Neural cell (in vitro differentiated cells): ENCODE measurements around the gene PKP2. TPM values are rescaled to one million over a fixed set of nuclear protein-coding genes. Genes with fewer than 3 reads are reported as not detected.

Experiments used
- H2AFZ ChIP-seq: fragments of 200-600, 300-800 bp; sonication (generic), shearing (Covaris generic); 2 replicates; pipeline ENCODE4 v1.6.0; 2014; ENCODE audit warnings: low read depth, mild to moderate bottlenecking, antibody characterized with exemption, low read length, moderate library complexity
- H3F3A ChIP-seq: fragments of 200-600 bp; shearing (Covaris generic); 2 replicates; pipeline ENCODE4 v1.6.1; 2016; ENCODE audit warnings: mild to moderate bottlenecking, moderate library complexity, mixed read lengths, antibody characterized with exemption, low read length; ENCODE audit not compliant: insufficient read depth, poor library complexity, severe bottlenecking
- H3K27ac ChIP-seq: fragments of 200-600, 300-800 bp; sonication (generic), shearing (Covaris generic); 2 replicates; pipeline ENCODE4 v1.5.1; 2014; ENCODE audit warnings: mild to moderate bottlenecking, low read length, moderate library complexity
- H3K27me3 ChIP-seq: fragments of 300-800, 200-600 bp; sonication (generic), shearing (Covaris generic); 2 replicates; pipeline ENCODE4 v1.6.0; 2014; ENCODE audit warnings: mild to moderate bottlenecking, low read depth, low read length, moderate library complexity; ENCODE audit not compliant: insufficient read depth
- H3K36me3 ChIP-seq: fragments of 300-800, 200-600 bp; sonication (generic), shearing (Covaris generic); 2 replicates; pipeline ENCODE4 v1.5.1; 2014; ENCODE audit warnings: mild to moderate bottlenecking, antibody characterized with exemption, low read length, moderate library complexity; ENCODE audit not compliant: insufficient read depth
- H3K4me2 ChIP-seq: fragments of 300-800, 200-600 bp; sonication (generic), shearing (Covaris generic); 2 replicates; pipeline ENCODE4 v1.6.0; 2014; ENCODE audit warnings: mild to moderate bottlenecking, low read length
- H3K4me3 ChIP-seq: fragments of 300-800, 200-600 bp; sonication (generic), shearing (Covaris generic); 2 replicates; pipeline ENCODE4 v1.5.1; 2014; ENCODE audit warnings: mild to moderate bottlenecking, low read length, moderate library complexity
- H3K79me2 ChIP-seq: fragments of 200-600 bp; shearing (Covaris generic); replicated peaks from 2 replicates; pipeline ENCODE4 v1.6.0; 2014; ENCODE audit warnings: mild to moderate bottlenecking, low read length, moderate library complexity; ENCODE audit not compliant: insufficient read depth
- H3K9ac ChIP-seq: fragments of 300-800, 200-600 bp; sonication (generic), shearing (Covaris generic); 2 replicates; pipeline ENCODE4 v1.6.1; 2016; ENCODE audit warnings: mild to moderate bottlenecking, low read length, mixed read lengths
- H3K9me2 ChIP-seq: fragments of 200-600 bp; shearing (Covaris generic); 2 replicates; pipeline ENCODE4 v1.6.1; 2016; ENCODE audit warnings: mild to moderate bottlenecking, low read length, mixed read lengths; ENCODE audit not compliant: insufficient read depth
- H3K9me3 ChIP-seq: fragments of 200-600, 300-800 bp; sonication (generic), shearing (Covaris generic); 2 replicates; pipeline ENCODE4 v1.6.1; 2016; ENCODE audit warnings: mild to moderate bottlenecking, mixed run types, low read length, moderate library complexity, mixed read lengths
- H4K20me1 ChIP-seq: fragments of 200-600 bp; shearing (Covaris generic); 2 replicates; pipeline ENCODE4 v1.6.1; 2016; ENCODE audit warnings: mild to moderate bottlenecking, mixed run types; ENCODE audit not compliant: insufficient read depth
- CTCF ChIP-seq: fragments of 450-650 bp; IDR thresholded peaks from 2 replicates; pipeline ENCODE4 v1.5.1; 2014; ENCODE audit warnings: antibody characterized with exemption, mild to moderate bottlenecking, moderate library complexity; ENCODE audit not compliant: poor library complexity, severe bottlenecking
- EP300 ChIP-seq: fragments of 450-650 bp; conservative IDR thresholded peaks from 2 replicates; pipeline ENCODE4 v1.6.1; 2014; ENCODE audit warnings: antibody characterized with exemption, mild to moderate bottlenecking, moderate library complexity; ENCODE audit not compliant: poor library complexity, severe bottlenecking
- EZH2 ChIP-seq: fragments of 200-600, 300-800 bp; shearing (Covaris generic), sonication (generic); IDR thresholded peaks from 2 replicates; pipeline ENCODE4 v1.6.1; 2014; ENCODE audit warnings: antibody characterized with exemption, low read length, borderline replicate concordance, mild to moderate bottlenecking; ENCODE audit not compliant: insufficient read depth, poor library complexity, severe bottlenecking
- MXI1 ChIP-seq: fragments of 450-650 bp; conservative IDR thresholded peaks from 2 replicates; pipeline ENCODE4 v1.6.1; 2014; ENCODE audit warnings: antibody characterized with exemption, mild to moderate bottlenecking; ENCODE audit not compliant: poor library complexity, severe bottlenecking
- POLR2AphosphoS5 ChIP-seq: IDR thresholded peaks from 2 replicates; pipeline ENCODE4 v1.6.1; 2012
- RAD21 ChIP-seq: fragments of 450-650 bp; conservative IDR thresholded peaks from 2 replicates; pipeline ENCODE4 v1.6.1; 2014; ENCODE audit warnings: antibody characterized with exemption, mild to moderate bottlenecking, moderate library complexity
- REST ChIP-seq: IDR thresholded peaks from 2 replicates; pipeline ENCODE4 v1.6.1; 2012; ENCODE audit warnings: borderline replicate concordance
- SMC3 ChIP-seq: fragments of 450-650 bp; conservative IDR thresholded peaks from 2 replicates; pipeline ENCODE4 v1.6.1; 2014; ENCODE audit warnings: antibody characterized with exemption, mild to moderate bottlenecking, moderate library complexity; ENCODE audit not compliant: poor library complexity
- TAF1 ChIP-seq: IDR thresholded peaks from 2 replicates; pipeline ENCODE4 v1.6.1; 2012; ENCODE audit warnings: low read depth
- polyA plus RNA-seq: library from polyadenylated mRNA; depleted of rRNA; stranded (reverse); fragments of >200 nt; gene quantifications from 2 replicates; pipeline ENCODE4 v1.2.3, GENCODE V29; 2014

The PKP2 gene
- polyA plus RNA-seq, 1 donor from 2014 or later, result 4.0 TPM

GRCh38 chr12:32918890-32919801 lies 22.6 kb upstream of the PKP2 start:
- no peak overlapping the region for H3K9ac ChIP-seq
- no peak overlapping the region for H3K4me2 ChIP-seq
- no peak overlapping the region for H3K4me3 ChIP-seq
- no peak overlapping the region for H2AFZ ChIP-seq
- peak; percentile 57 for TF ChIP-seq CTCF
- no peak for TF ChIP-seq MXI1
- TF ChIP-seq RAD21, result peak; percentile 56
- no peak for TF ChIP-seq TAF1
- TF ChIP-seq SMC3, result peak; percentile 62
- no peak for TF ChIP-seq EP300
- H3K9me3 ChIP-seq, result no peaks in the 10 kb centered on the region
- no peak overlapping the region for H3K27ac ChIP-seq
- H3K36me3 ChIP-seq, result no peaks in the 10 kb centered on the region
- H3K79me2 ChIP-seq, result no peaks in the 10 kb centered on the region
- no peaks in the 10 kb centered on the region for H3F3A ChIP-seq
- H3K9me2 ChIP-seq, result no peaks in the 10 kb centered on the region
- H4K20me1 ChIP-seq, result no peaks in the 10 kb centered on the region
- no peaks in the 10 kb centered on the region for H3K27me3 ChIP-seq

- Histone ChIP-seq H3K9me3 (no peaks in the 10 kb centered on the region), H3K9me2 (no peaks in the 10 kb centered on the region), H3K4me3 (no peak overlapping the region), H3K27me3 (no peaks in the 10 kb centered on the region), H3K27ac (no peak overlapping the region), H3K36me3 (no peaks in the 10 kb centered on the region), H3K9ac (no peak overlapping the region), H3K79me2 (no peaks in the 10 kb centered on the region), H3K4me2 (no peak overlapping the region), H4K20me1 (no peaks in the 10 kb centered on the region), H3F3A (no peaks in the 10 kb centered on the region), H2AFZ (no peak overlapping the region)
- TF ChIP-seq TAF1, result no peak
- TF ChIP-seq EP300, result no peak
- TF ChIP-seq EZH2, result no peak
- no peak for TF ChIP-seq RAD21
- TF ChIP-seq MXI1, result no peak
- TF ChIP-seq REST, result no peak
- no peak for TF ChIP-seq POLR2AphosphoS5
- TF ChIP-seq CTCF, result no peak
- TF ChIP-seq SMC3, result no peak
Measured at GRCh38 chr12:32917094-32917611, 20.6 kb upstream of the PKP2 start.
